ENCODE data around the gene C1QB.

Gene C1QB

GRCh38 chr1:22612671-22613571 is 40.1 kb upstream of the C1QB start:
- no peak for TF ChIP-seq CTCF (IDR thresholded peaks at IDR 0.05; ENCODE audit: low read depth, low read length, missing control alignments)
- in situ Hi-C loops (cut with HindIII; ENCODE audit: low pct_ligation_motif_present, low sequenced_read_pairs) = no loop called here
- Histone ChIP-seq H3K4me3 (ENCODE audit: low read depth, low read length) (no peak overlapping the region), H3K36me3 (replicated peaks) (no peaks in the 10 kb centered on the region), H3K27me3 (replicated peaks) (peaks cover 10% of the 10 kb centered on the region), H3K27ac (no peak overlapping the region)
- DNase-seq = no peak

- Histone ChIP-seq H3K4me3 (ENCODE audit: low read depth, low read length) (no peak overlapping the region), H3K27ac (no peak overlapping the region), H3K27me3 (replicated peaks) (peaks cover 16% of the 10 kb centered on the region), H3K36me3 (replicated peaks) (no peaks in the 10 kb centered on the region)
- DNase-seq = no peak
- TF ChIP-seq CTCF (IDR thresholded peaks at IDR 0.05; ENCODE audit: low read depth, low read length, missing control alignments) = no peak
- in situ Hi-C loops (cut with HindIII; ENCODE audit: low pct_ligation_motif_present, low sequenced_read_pairs) = no loop called here
Observed at GRCh38 chr1:22613572-22613918, 39.5 kb upstream of the C1QB start.

GRCh38 chr1:22613951-22614350 is 39.1 kb upstream of the C1QB start:
- H3K36me3 ChIP-seq (replicated peaks) = no peaks in the 10 kb centered on the region
- in situ Hi-C loops (cut with HindIII; ENCODE audit: low pct_ligation_motif_present, low sequenced_read_pairs) = no loop called here
- no peak overlapping the region for H3K4me3 ChIP-seq (ENCODE audit: low read depth, low read length)
- DNase-seq = no peak
- TF ChIP-seq CTCF (IDR thresholded peaks at IDR 0.05; ENCODE audit: low read depth, low read length, missing control alignments) = no peak
- H3K27ac ChIP-seq = no peak overlapping the region
- peaks cover 18% of the 10 kb centered on the region for H3K27me3 ChIP-seq (replicated peaks)

- no peak for TF ChIP-seq CTCF (IDR thresholded peaks at IDR 0.05; ENCODE audit: low read depth, low read length, missing control alignments)
- no peak for DNase-seq
Observed at GRCh38 chr1:22615886-22616285, 37.1 kb upstream of the C1QB start.

GRCh38 chr1:22616571-22616970 is 36.5 kb upstream of the C1QB start:
- no peak for TF ChIP-seq CTCF (IDR thresholded peaks at IDR 0.05; ENCODE audit: low read depth, low read length, missing control alignments)
- Histone ChIP-seq H3K27me3 (replicated peaks) (peaks cover 25% of the 10 kb centered on the region), H3K4me3 (ENCODE audit: low read depth, low read length) (no peak overlapping the region), H3K27ac (no peak overlapping the region), H3K36me3 (replicated peaks) (no peaks in the 10 kb centered on the region)
- DNase-seq = no peak
- in situ Hi-C loops (cut with HindIII; ENCODE audit: low pct_ligation_motif_present, low sequenced_read_pairs) = no loop called here

More at GRCh38 chr1:22615886-22616285, 37.1 kb upstream of the C1QB start:
- Histone ChIP-seq H3K36me3 (replicated peaks) (no peaks in the 10 kb centered on the region), H3K27me3 (replicated peaks) (peaks cover 25% of the 10 kb centered on the region), H3K4me3 (ENCODE audit: low read depth, low read length) (no peak overlapping the region), H3K27ac (no peak overlapping the region)
- in situ Hi-C loops (cut with HindIII; ENCODE audit: low pct_ligation_motif_present, low sequenced_read_pairs) = no loop called here

- H3K27ac ChIP-seq = no peak overlapping the region
- no peaks in the 10 kb centered on the region for H3K36me3 ChIP-seq (replicated peaks)
- peaks cover 28% of the 10 kb centered on the region for H3K27me3 ChIP-seq (replicated peaks)
- DNase-seq = no peak
- no peak for TF ChIP-seq CTCF (IDR thresholded peaks at IDR 0.05; ENCODE audit: low read depth, low read length, missing control alignments)
- no peak overlapping the region for H3K4me3 ChIP-seq (ENCODE audit: low read depth, low read length)
- in situ Hi-C loops (cut with HindIII; ENCODE audit: low pct_ligation_motif_present, low sequenced_read_pairs) = no loop called here
Observed at GRCh38 chr1:22618056-22618455, 35.0 kb upstream of the C1QB start.

Data from brain microvascular endothelial cell (primary cell).